Neural progenitor cell (in vitro differentiated cells): Measurements from ENCODE around the gene ERCC5.

Experiments used
- EZH2 ChIP-seq: fragments of 200-600 bp; sonication (generic); IDR thresholded peaks from 2 replicates; pipeline ENCODE4 v1.6.1; 2017; ENCODE audit warnings: antibody characterized with exemption, mild to moderate bottlenecking, moderate library complexity
- EZH2phosphoT487 ChIP-seq: fragments of 200-600 bp; sonication (generic); IDR thresholded peaks from 2 replicates; pipeline ENCODE4 v1.6.1; 2017; ENCODE audit warnings: antibody characterized with exemption
- TF ChIP-seq, protein P1 (sequence below): fragments of 200-600 bp; sonication (generic); IDR thresholded peaks from 2 replicates; pipeline ENCODE4 v1.5.1; 2017; ENCODE audit warnings: antibody characterized with exemption, mild to moderate bottlenecking

GRCh38 chr13:102799426-102800144, 46.2 kb upstream of the ERCC5 start:
- TF ChIP-seq, protein P1, sequence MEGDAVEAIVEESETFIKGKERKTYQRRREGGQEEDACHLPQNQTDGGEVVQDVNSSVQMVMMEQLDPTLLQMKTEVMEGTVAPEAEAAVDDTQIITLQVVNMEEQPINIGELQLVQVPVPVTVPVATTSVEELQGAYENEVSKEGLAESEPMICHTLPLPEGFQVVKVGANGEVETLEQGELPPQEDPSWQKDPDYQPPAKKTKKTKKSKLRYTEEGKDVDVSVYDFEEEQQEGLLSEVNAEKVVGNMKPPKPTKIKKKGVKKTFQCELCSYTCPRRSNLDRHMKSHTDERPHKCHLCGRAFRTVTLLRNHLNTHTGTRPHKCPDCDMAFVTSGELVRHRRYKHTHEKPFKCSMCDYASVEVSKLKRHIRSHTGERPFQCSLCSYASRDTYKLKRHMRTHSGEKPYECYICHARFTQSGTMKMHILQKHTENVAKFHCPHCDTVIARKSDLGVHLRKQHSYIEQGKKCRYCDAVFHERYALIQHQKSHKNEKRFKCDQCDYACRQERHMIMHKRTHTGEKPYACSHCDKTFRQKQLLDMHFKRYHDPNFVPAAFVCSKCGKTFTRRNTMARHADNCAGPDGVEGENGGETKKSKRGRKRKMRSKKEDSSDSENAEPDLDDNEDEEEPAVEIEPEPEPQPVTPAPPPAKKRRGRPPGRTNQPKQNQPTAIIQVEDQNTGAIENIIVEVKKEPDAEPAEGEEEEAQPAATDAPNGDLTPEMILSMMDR, result no peak
- no peak for TF ChIP-seq EZH2phosphoT487
- peak; percentile 54 for TF ChIP-seq EZH2
